ENCODE results near the gene RBM18. TPM values are rescaled to one million over a fixed set of nuclear protein-coding genes. Genes with fewer than 3 reads are reported as not detected.

Gene RBM18
- total and polyA plus RNA-seq, 2 of the 4 experiments (the other 2 are of a cell fraction) = 8.4 to 15.6 TPM

GRCh38 chr9:122197426-122197825 lies 67.2 kb downstream of the RBM18 start:
- Histone ChIP-seq H4K8ac (ENCODE audit: low read depth in 2 of 2, low read length in 2 of 2) (no peak overlapping the region), H3K56ac (ENCODE audit: extremely low read depth, insufficient read depth, low read length) (no peak overlapping the region), H3K9me1 (ENCODE audit: insufficient read depth, low read length) (no peaks in the 10 kb centered on the region), H2BK5ac (ENCODE audit: low read depth, low read length, poor library complexity, severe bottlenecking) (no peak overlapping the region), H3K4me3 (ENCODE audit: insufficient read depth, low read depth, low read length) (no peak overlapping the region), H3K23ac (ENCODE audit: low read depth, low read length) (no peak overlapping the region), H3K4me1 (ENCODE audit: control insufficient read depth, insufficient read depth, low read length) (0 out of 2 replicates have a peak, but pooled peaks cover 4% of the 10 kb centered on the region), H3K14ac (replicated peaks; ENCODE audit: low read depth, low read length) (no peak overlapping the region), H2AK5ac (ENCODE audit: low read depth, low read length) (no peak overlapping the region), H3K27me3 (ENCODE audit: control insufficient read depth, insufficient read depth, low read length) (peaks cover 38% of the 10 kb centered on the region), H3K4ac (ENCODE audit: low read depth, low read length) (no peak overlapping the region), H2AK9ac (replicated peaks; ENCODE audit: low read depth, low read length, poor library complexity) (no peak overlapping the region), H3K79me1 (ENCODE audit: low read depth in 1 of 2, low read length in 2 of 2) (no peaks in the 10 kb centered on the region), H2BK20ac (ENCODE audit: low read depth, low read length) (no peak overlapping the region), H3K9ac (ENCODE audit: low read depth, low read length) (no peak overlapping the region), H3K27ac (ENCODE audit: insufficient read depth, low read length) (no peak overlapping the region), H3K18ac (ENCODE audit: low read depth, low read length) (no peak overlapping the region), H3K4me2 (ENCODE audit: low read depth, low read length) (no peak overlapping the region), H4K20me1 (ENCODE audit: insufficient read depth, low read length) (peaks cover 4% of the 10 kb centered on the region; the same call in 1 of the 2 replicates), H2BK15ac (ENCODE audit: low read depth, low read length) (no peak overlapping the region), H4K5ac (ENCODE audit: low read depth, low read length) (no peak overlapping the region), H2BK120ac (ENCODE audit: low read depth, low read length) (no peak overlapping the region), H3K9me3 (ENCODE audit: control insufficient read depth, insufficient read depth, low read length) (no peaks in the 10 kb centered on the region), H4K91ac (ENCODE audit: insufficient read depth, low read depth, low read length) (no peak overlapping the region), H3K36me3 (ENCODE audit: control insufficient read depth, insufficient read depth, low read length) (no peaks in the 10 kb centered on the region), H2AFZ (replicated peaks; ENCODE audit: low read length, poor library complexity) (no peak overlapping the region)
- ATAC-seq (ENCODE audit: low read depth) (no peak), DNase-seq (no peak)
- POLR2A ChIA-PET (ENCODE audit: unreplicated experiment) = no interaction called here
- intact Hi-C loops (cut with micrococcal nuclease) (no loop called here), in situ Hi-C loops (cut with MboI; ENCODE audit: low sequenced_read_pairs) (no loop called here), dilution Hi-C loops (cut with HindIII; ENCODE audit: low sequenced_read_pairs, unreplicated experiment) (no loop called here)
- CTCF ChIA-PET = no interaction called here
- BruUV-seq (replicated peaks) = no TSS peak
- TF ChIP-seq FOS (IDR thresholded peaks at IDR 0.05; ENCODE audit: low read depth, low read length) = no peak
- no peak for TF ChIP-seq NFE2L2 (IDR thresholded peaks at IDR 0.05; ENCODE audit: low read depth, low read length)
- no peak for TF ChIP-seq USF2 (IDR thresholded peaks at IDR 0.05; ENCODE audit: low read depth, low read length)
- TF ChIP-seq MAZ (IDR thresholded peaks at IDR 0.05; ENCODE audit: borderline replicate concordance, low read depth, low read length) = no peak
- TF ChIP-seq RCOR1 (IDR thresholded peaks at IDR 0.05; ENCODE audit: insufficient replicate concordance, low read length) = no peak
- no peak for TF ChIP-seq BHLHE40 (IDR thresholded peaks at IDR 0.05; ENCODE audit: low read depth, low read length)
- TF ChIP-seq SMC3 (IDR thresholded peaks at IDR 0.05; ENCODE audit: low read depth, low read length) = no peak
- no peak for TF ChIP-seq CHD1 (IDR thresholded peaks at IDR 0.05; ENCODE audit: low read depth, low read length)
- no peak for TF ChIP-seq RAD21 (IDR thresholded peaks at IDR 0.05; ENCODE audit: low read length)
- no peak for TF ChIP-seq RFX5 (IDR thresholded peaks at IDR 0.05; ENCODE audit: low read depth, low read length)
- no peak for TF ChIP-seq CEBPB (IDR thresholded peaks at IDR 0.05; ENCODE audit: low read depth, low read length)
- no peak for TF ChIP-seq CTCF (conservative IDR thresholded peaks at IDR 0.05; ENCODE audit: low read depth, low read length)
- no peak for TF ChIP-seq ELK1 (IDR thresholded peaks at IDR 0.05; ENCODE audit: borderline replicate concordance, low read depth, low read length)
- TF ChIP-seq POLR2A (IDR thresholded peaks at IDR 0.05; ENCODE audit: low read depth, low read length) = no peak
- no peak for TF ChIP-seq MXI1 (IDR thresholded peaks at IDR 0.05; ENCODE audit: borderline replicate concordance, low read depth, low read length)
- no peak for TF ChIP-seq MAFK (IDR thresholded peaks at IDR 0.05; ENCODE audit: low read depth, low read length)
- WGBS, 2 experiments (ENCODE audit: extremely low coverage in 2 of 2, insufficient read length in 1 of 2) = 44% methylated on average over 6 of the region's 7 CpGs; no CpG with 5 or more reads in 1 of the 2 experiments

Measured in IMR-90 (cell line).